KBM-7 (cell line): ENCODE measurements around the gene VEGFB.

Experiments
- DNase-seq: peaks from one replicate; pipeline ENCODE4 v3.0.0-alpha.2; 2015
- in situ Hi-C: fragments of 300-500 bp; cut with MboI; formaldehyde crosslinking; loops from 2 replicates; pipeline ENCODE4 v1.14.3; 2020; ENCODE audit warnings: low sequenced_read_pairs, low pct_unique_long_range_greater_than_20kb, mixed read lengths

The VEGFB gene

GRCh38 chr11:64209563-64209843 is 24.9 kb upstream of the VEGFB start:
- in situ Hi-C loops, result no loop called here
- no peak for DNase-seq

DNA sequence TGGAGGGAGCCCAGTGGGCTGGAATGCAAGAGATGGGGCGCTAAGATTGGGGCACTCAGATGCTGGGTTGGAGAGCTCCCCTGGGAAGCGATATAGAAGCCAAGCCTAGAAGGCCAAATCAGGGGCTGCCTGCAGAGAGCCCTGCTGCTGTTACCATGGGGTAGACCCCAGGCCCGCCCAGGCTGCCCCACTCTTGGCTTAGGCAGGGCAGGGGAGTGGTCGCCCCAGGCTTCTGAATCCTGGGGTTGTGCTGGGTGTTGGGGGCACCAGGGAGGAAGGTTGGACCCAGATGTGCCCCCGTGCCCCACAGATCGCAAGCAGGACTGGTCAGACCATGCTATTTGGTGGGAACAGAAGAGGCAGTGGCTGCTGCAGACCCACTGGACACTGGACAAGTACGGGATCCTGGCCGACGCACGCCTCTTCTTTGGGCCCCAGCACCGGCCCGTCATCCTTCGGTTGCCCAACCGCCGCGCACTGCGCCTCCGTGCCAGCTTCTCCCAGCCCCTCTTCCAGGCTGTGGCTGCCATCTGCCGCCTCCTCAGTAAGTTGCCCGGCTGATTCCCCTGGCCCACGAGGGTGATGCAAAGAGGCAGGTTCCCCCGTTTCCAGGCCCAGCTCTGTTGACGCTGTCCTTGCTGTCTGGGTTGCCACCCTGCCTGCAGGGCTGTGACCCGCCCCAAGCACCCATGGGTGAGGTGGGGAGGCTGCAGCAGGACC is 23.9 kb upstream of the VEGFB start:
- in situ Hi-C loops, result no loop called here
- DNase-seq, result no peak

DNA sequence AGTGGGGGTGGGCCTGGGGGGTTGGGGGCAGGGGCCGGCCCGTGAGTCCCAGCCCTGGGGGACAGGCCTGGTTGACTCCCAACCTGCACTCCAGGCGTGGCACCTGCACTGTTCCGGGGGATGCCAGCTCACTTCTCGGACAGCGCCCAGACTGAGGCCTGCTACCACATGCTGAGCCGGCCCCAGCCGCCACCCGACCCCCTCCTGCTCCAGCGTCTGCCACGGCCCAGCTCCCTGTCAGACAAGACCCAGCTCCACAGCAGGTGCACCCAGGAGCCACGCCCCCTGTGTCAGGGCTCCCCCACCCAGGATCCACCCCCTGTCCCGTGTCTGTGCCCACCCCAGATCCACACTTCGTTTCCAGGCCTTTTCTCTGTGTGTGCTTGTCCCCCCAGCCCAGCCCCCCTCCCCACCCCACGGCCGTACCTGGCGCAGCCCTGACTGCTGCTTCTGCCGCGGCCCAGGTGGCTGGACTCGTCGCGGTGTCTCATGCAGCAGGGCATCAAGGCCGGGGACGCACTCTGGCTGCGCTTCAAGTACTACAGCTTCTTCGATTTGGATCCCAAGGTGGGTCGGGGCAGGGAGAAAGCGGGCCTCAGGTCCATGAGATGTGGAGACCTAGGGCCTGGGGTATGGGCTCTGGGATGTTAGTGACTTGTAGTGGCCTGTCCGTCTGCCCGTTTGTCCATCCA is 23.1 kb upstream of the VEGFB start:
- no peak for DNase-seq
- in situ Hi-C loops, result no loop called here

DNA sequence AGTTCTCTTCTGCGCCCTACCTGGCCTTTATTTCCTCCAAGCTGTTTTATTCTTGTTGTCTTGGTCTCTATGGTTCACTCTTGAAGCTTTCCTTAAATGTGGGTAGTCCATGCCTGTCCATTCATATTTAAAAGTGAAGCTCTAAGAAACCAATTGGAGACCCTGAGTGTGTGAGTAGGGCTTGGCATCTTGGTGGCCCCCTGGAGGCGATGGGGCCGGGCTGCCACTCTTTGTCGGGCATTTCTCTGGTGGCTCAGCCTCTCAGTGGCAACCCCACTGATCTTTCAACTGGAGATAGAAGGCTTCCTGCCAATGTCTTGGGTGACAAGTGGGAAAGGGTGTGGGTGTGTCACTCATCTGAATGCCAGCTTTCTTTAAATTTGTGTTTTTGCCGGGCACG is 17.5 kb upstream of the VEGFB start:
- in situ Hi-C loops, result no loop called here
- DNase-seq, result no peak

GRCh38 chr11:64218628-64219353 is 15.6 kb upstream of the VEGFB start:
- in situ Hi-C loops, result no loop called here
- DNase-seq, result no peak

GRCh38 chr11:64219354-64219684 is 15.1 kb upstream of the VEGFB start:
- DNase-seq, result no peak
- in situ Hi-C loops, result no loop called here

- no peak for DNase-seq
- in situ Hi-C loops, result no loop called here
Measured at GRCh38 chr11:64219755-64220154, 14.6 kb upstream of the VEGFB start.

DNA sequence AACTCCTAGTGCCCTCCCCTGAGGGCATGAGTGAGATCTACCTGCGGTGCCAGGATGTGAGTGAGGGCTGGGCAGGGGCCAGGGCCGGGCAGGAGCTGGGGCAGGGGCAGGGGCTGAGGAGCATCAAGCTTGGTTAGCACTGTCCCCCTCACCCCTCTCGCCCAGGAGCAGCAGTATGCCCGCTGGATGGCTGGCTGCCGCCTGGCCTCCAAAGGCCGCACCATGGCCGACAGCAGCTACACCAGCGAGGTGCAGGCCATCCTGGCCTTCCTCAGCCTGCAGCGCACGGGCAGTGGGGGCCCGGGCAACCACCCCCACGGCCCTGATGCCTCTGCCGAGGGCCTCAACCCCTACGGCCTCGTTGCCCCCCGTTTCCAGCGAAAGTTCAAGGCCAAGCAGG is 14.1 kb upstream of the VEGFB start:
- no peak for DNase-seq
- in situ Hi-C loops, result no loop called here

DNA sequence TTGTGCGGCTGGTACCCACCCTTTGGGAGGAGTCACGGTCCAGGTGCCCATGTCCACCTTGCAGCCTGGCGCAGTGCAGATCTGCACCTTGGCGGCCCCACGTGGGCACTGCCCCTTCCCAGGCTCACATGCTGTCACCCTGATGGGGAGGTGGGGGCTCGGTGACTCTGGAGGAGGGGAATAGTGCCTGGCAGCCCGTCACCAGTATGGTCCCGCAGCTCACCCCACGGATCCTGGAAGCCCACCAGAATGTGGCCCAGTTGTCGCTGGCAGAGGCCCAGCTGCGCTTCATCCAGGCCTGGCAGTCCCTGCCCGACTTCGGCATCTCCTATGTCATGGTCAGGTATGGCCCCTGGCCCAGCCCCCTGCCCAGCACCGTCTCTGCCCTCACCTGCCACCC is 13.6 kb upstream of the VEGFB start:
- in situ Hi-C loops, result no loop called here

GRCh38 chr11:64222651-64223000 is 11.8 kb upstream of the VEGFB start:
- in situ Hi-C loops, result no loop called here

More for the DNA sequence above, 13.6 kb upstream of the VEGFB start:
- no peak for DNase-seq

GRCh38 chr11:64223001-64223651 is 11.3 kb upstream of the VEGFB start:
- in situ Hi-C loops, result no loop called here
- no peak for DNase-seq

More at GRCh38 chr11:64222651-64223000, 11.8 kb upstream of the VEGFB start:
- no peak for DNase-seq

- no peak for DNase-seq
- in situ Hi-C loops, result no loop called here
Measured at GRCh38 chr11:64224151-64224890, 10.1 kb upstream of the VEGFB start.

DNA sequence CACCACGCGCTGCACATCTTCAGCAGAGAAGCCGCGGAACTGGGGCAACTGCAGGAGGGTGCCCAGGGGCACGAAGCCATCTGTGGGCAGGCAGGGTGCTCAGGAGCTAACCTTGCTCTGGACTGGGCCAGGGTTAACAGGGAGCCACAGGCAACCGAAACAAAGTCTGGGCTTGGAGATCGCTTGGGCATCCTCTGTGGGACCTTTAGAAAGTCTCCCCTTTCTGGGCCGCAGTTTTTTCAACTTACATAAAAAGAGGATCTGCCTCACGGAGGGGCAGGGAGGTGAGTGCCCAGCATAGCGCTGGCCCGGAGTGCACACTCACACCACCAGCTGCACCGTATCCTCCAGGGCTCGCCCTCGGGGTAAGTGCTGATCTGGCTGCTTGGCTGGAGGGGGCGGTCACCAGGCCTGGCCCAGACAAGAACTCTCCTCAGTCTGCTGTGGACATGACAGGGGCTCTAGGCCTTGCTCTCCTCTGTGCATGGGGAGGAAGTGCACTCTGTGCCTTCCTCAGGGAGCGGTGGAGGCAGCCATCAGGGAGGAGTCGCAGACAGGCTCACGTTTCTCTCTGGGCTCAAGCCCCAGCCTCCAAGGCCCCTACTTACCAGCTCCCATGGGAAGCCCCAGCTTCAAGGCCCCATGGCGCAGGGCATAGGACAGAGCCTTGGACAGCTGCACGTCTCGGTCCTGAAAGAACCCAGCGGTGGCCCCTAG is 9.3 kb upstream of the VEGFB start:
- DNase-seq, result no peak
- in situ Hi-C loops, result no loop called here

DNA sequence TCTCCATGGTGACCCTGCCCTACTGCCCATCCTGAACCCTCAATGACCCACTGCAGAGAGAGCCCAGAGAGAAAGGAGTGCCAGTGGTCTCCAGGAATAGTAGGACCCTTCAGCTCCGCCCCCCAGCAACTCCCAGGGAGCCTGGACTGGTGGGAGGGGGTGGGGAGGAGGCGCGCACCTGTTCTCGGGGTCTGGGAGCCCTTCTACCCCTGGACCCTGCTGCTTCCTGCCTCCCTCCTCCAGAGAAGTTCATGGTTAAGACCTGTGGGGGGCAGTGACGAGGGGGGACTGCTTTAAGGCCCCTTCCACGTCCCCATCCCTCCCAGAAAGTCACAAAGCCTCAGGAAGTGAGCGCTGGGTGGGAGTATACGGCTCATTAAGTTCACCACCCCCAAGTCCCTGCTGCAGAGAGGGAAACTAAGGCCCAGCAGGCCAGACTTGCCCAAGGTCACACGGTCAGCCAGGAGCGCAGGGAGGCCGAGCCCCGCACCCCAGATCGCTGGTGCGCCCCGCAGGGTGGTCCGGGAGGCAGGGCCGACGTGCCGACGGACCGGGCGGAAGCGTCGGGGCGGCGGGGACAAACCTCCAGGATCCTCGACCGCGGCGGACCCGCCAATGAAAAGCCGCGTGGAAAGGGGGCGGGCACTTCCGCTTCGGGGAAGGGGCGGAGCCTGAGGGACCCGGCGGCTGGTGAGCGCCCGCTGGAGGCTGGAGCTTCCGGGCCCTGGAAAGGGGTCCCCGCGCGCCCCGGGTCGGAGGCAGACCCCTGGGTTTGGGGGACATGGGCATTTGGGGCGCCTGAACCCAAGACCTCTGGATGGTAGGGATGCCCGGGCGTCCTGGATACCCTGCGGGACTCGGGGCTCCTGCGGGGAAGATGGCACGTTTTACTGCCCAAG is 8.5 kb upstream of the VEGFB start, which contains the start of the genes NUDT22 and TRPT1:
Gene NUDT22 (plus strand): TSS at position 667 of the 899 bp plus-strand sequence. CDS start 379 bp downstream, outside the sequence.
Gene TRPT1 (minus strand): TSS at position 579 of the 899 bp plus-strand sequence. CDS start 326 bp downstream, at position 253.
- DNase-seq, result peak; percentile 89
- in situ Hi-C loops, result no loop called here

- DNase-seq, result peak; percentile 51
- in situ Hi-C loops, result no loop called here
Measured at GRCh38 chr11:64226507-64227051, 7.8 kb upstream of the VEGFB start.

GRCh38 chr11:64227405-64227956 is 6.9 kb upstream of the VEGFB start:
- in situ Hi-C loops, result no loop called here
- DNase-seq, result no peak

GRCh38 chr11:64229090-64229743 is 5.2 kb upstream of the VEGFB start:
- no peak for DNase-seq
- in situ Hi-C loops, result no loop called here
